Esophagus (tissue), 2 donors: ENCODE data around the gene PREX1. TPM values are rescaled to one million over a fixed set of nuclear protein-coding genes. Genes with fewer than 3 reads are reported as not detected.

ENCODE experiments used
- H3K27ac ChIP-seq, 2 donors: one replicate each; pipeline ENCODE4 v1.5.1; 2013; ENCODE audit warnings: low read depth in 2 of 2, mild to moderate bottlenecking in 2 of 2, inconsistent platforms in 1 of 2, low read length in 1 of 2, moderate library complexity in 1 of 2
- H3K27me3 ChIP-seq, 2 donors: one replicate each; pipeline ENCODE4 v1.6.1; 2013; ENCODE audit warnings: low read length in 2 of 2, control low read depth in 1 of 2, mild to moderate bottlenecking in 1 of 2; ENCODE audit not compliant: insufficient read depth in 2 of 2, control insufficient read depth in 1 of 2
- H3K36me3 ChIP-seq, 2 donors: one replicate each; pipeline ENCODE4 v1.6.1; 2013; ENCODE audit warnings: low read length in 1 of 2; ENCODE audit not compliant: control insufficient read depth in 2 of 2, insufficient read depth in 2 of 2
- H3K4me1 ChIP-seq, 2 donors: one replicate each; pipeline ENCODE4 v1.6.1; 2013; ENCODE audit warnings: low read length in 1 of 2; ENCODE audit not compliant: control insufficient read depth in 2 of 2, insufficient read depth in 2 of 2
- H3K4me3 ChIP-seq, 2 donors: one replicate each; pipeline ENCODE4 v1.5.1; 2013; ENCODE audit warnings: low read length in 2 of 2, mild to moderate bottlenecking in 2 of 2, low read depth in 1 of 2, moderate library complexity in 1 of 2
- H3K9me3 ChIP-seq, 2 donors: one replicate each; pipeline ENCODE4 v1.6.1; 2013; ENCODE audit warnings: mild to moderate bottlenecking in 2 of 2, low read depth in 1 of 2, low read length in 1 of 2, moderate library complexity in 1 of 2; ENCODE audit not compliant: control insufficient read depth in 2 of 2, insufficient read depth in 1 of 2
- WGBS, 2 donors: extraction: QIAGEN DNeasy Blood & Tissue Kit; methylation state at CpG; one replicate each; pipeline ENCODE4 v1.1.7; 2013; 5-methylcytosine and 5-hydroxymethylcytosine counted together
- polyA plus RNA-seq, 2 donors: library from polyadenylated mRNA; stranded (reverse); fragments of 200-250 nt; gene quantifications; one replicate each; pipeline ENCODE4 v1.2.3, GENCODE V29; 2013
- donor health status: healthy with polysubstance abuse.
- donor health status: Bipolar disorder and iron deficiency.

PREX1 gene
- polyA plus RNA-seq, 2 donors: 2.5 to 3.0 TPM

GRCh38 chr20:48680650-48681049 lies 147.1 kb downstream of the PREX1 start:
- Histone ChIP-seq H3K27ac (no peak overlapping the region), H3K36me3 (peaks cover 0 to 14% of the 10 kb centered on the region in 2 donors), H3K4me1 (peaks cover 4 to 6% of the 10 kb centered on the region in 2 donors), H3K4me3 (no peak overlapping the region), H3K27me3 (no peaks in the 10 kb centered on the region), H3K9me3 (no peaks in the 10 kb centered on the region)
- whole genome bisulfite sequencing, 2 donors: 80 to 89% methylated on average over 7 of the region's 7 CpGs

- 67 to 77% methylated on average over 14 of the region's 14 CpGs for WGBS, 2 donors
- Histone ChIP-seq H3K27me3 (no peaks in the 10 kb centered on the region), H3K9me3 (no peaks in the 10 kb centered on the region), H3K4me3 (no peak overlapping the region), H3K4me1 (peaks cover 4 to 6% of the 10 kb centered on the region in 2 donors), H3K27ac (no peak overlapping the region), H3K36me3 (peaks cover 0 to 14% of the 10 kb centered on the region in 2 donors)
Measured at GRCh38 chr20:48679599-48679998, 148.2 kb downstream of the PREX1 start.

- Histone ChIP-seq H3K9me3 (no peaks in the 10 kb centered on the region), H3K4me1 (peaks cover 4 to 6% of the 10 kb centered on the region in 2 donors), H3K27me3 (no peaks in the 10 kb centered on the region), H3K4me3 (no peak overlapping the region), H3K27ac (no peak overlapping the region), H3K36me3 (peaks cover 0 to 14% of the 10 kb centered on the region in 2 donors)
- WGBS, 2 donors: 90 to 95% methylated on average over 3 of the region's 3 CpGs
Measured at GRCh38 chr20:48679011-48679410, 148.8 kb downstream of the PREX1 start.

GRCh38 chr20:48678421-48678820 lies 149.4 kb downstream of the PREX1 start:
- peaks cover 0 to 14% of the 10 kb centered on the region in 2 donors for H3K36me3 ChIP-seq
- H3K27ac ChIP-seq: no peak overlapping the region
- H3K27me3 ChIP-seq: no peaks in the 10 kb centered on the region
- H3K4me1 ChIP-seq: peaks cover 4 to 6% of the 10 kb centered on the region in 2 donors
- WGBS, 2 donors: 76% methylated on average over 5 of the region's 5 CpGs
- no peak overlapping the region for H3K4me3 ChIP-seq
- H3K9me3 ChIP-seq: no peaks in the 10 kb centered on the region

GRCh38 chr20:48676795-48677460 lies 150.9 kb downstream of the PREX1 start:
- Histone ChIP-seq H3K9me3 (no peaks in the 10 kb centered on the region), H3K27me3 (no peaks in the 10 kb centered on the region), H3K4me3 (no peak overlapping the region), H3K4me1 (no peaks in the 10 kb centered on the region), H3K36me3 (peaks cover 0 to 14% of the 10 kb centered on the region in 2 donors), H3K27ac (no peak overlapping the region)
- 80 to 81% methylated on average over 12 of the region's 12 CpGs for WGBS, 2 donors

GRCh38 chr20:48676125-48676524 lies 151.7 kb downstream of the PREX1 start:
- WGBS, 2 donors: 83 to 89% methylated on average over 9 of the region's 9 CpGs
- Histone ChIP-seq H3K4me1 (no peaks in the 10 kb centered on the region), H3K27me3 (no peaks in the 10 kb centered on the region), H3K36me3 (peaks cover 0 to 14% of the 10 kb centered on the region in 2 donors), H3K9me3 (no peaks in the 10 kb centered on the region), H3K4me3 (no peak overlapping the region), H3K27ac (no peak overlapping the region)

- Histone ChIP-seq H3K27ac (no peak overlapping the region), H3K27me3 (no peaks in the 10 kb centered on the region), H3K4me1 (no peaks in the 10 kb centered on the region), H3K36me3 (peaks cover 0 to 8% of the 10 kb centered on the region in 2 donors), H3K4me3 (no peak overlapping the region), H3K9me3 (no peaks in the 10 kb centered on the region)
- WGBS, 2 donors: 87 to 93% methylated on average over 3 of the region's 3 CpGs
Measured at GRCh38 chr20:48674461-48674860, 153.3 kb downstream of the PREX1 start.

- H3K9me3 ChIP-seq: no peaks in the 10 kb centered on the region
- H3K27ac ChIP-seq: no peak overlapping the region
- H3K4me1 ChIP-seq: no peaks in the 10 kb centered on the region
- H3K27me3 ChIP-seq: no peaks in the 10 kb centered on the region
- H3K36me3 ChIP-seq: peaks cover 0 to 4% of the 10 kb centered on the region in 2 donors
- 75% methylated on average over 4 of the region's 4 CpGs for WGBS, 2 donors
- no peak overlapping the region for H3K4me3 ChIP-seq
Measured at GRCh38 chr20:48673507-48673906, 154.3 kb downstream of the PREX1 start.

GRCh38 chr20:48672324-48672723 lies 155.5 kb downstream of the PREX1 start:
- H3K27me3 ChIP-seq: no peaks in the 10 kb centered on the region
- H3K9me3 ChIP-seq: no peaks in the 10 kb centered on the region
- 91 to 93% methylated on average over 8 of the region's 8 CpGs for WGBS, 2 donors
- H3K36me3 ChIP-seq: peaks cover 0 to 4% of the 10 kb centered on the region in 2 donors
- no peak overlapping the region for H3K27ac ChIP-seq
- no peak overlapping the region for H3K4me3 ChIP-seq
- no peaks in the 10 kb centered on the region for H3K4me1 ChIP-seq

GRCh38 chr20:48671141-48671540 lies 156.7 kb downstream of the PREX1 start:
- H3K4me1 ChIP-seq: no peaks in the 10 kb centered on the region
- no peak overlapping the region for H3K4me3 ChIP-seq
- no peaks in the 10 kb centered on the region for H3K9me3 ChIP-seq
- no peaks in the 10 kb centered on the region for H3K27me3 ChIP-seq
- peaks cover 0 to 2% of the 10 kb centered on the region in 2 donors for H3K36me3 ChIP-seq
- H3K27ac ChIP-seq: no peak overlapping the region
- WGBS, 2 donors: 89 to 96% methylated on average over 3 of the region's 3 CpGs
